OCI-LY7 (cell line): ENCODE results near the gene KDM1A.
"Not testable (repeated sequence)": the region's sequence is repeated elsewhere in the genome, so short reads cannot be mapped to it uniquely, and the experiment has no call there.

Source experiments
- EZH2phosphoT487 ChIP-seq: fragments of 200-600 bp; sonication (generic); IDR thresholded peaks from 2 replicates; pipeline ENCODE4 v1.6.1; 2018; ENCODE audit warnings: low read depth, borderline replicate concordance, mild to moderate bottlenecking, mixed run types, antibody characterized with exemption, low read length, moderate library complexity, mixed read lengths
- TF ChIP-seq, protein P1 (sequence below): fragments of 200-600 bp; sonication (generic); conservative IDR thresholded peaks from 2 replicates; pipeline ENCODE4 v1.5.1; 2014; ENCODE audit warnings: mild to moderate bottlenecking, antibody characterized with exemption, low read length, moderate library complexity, mixed read lengths

- TF ChIP-seq, protein P1, sequence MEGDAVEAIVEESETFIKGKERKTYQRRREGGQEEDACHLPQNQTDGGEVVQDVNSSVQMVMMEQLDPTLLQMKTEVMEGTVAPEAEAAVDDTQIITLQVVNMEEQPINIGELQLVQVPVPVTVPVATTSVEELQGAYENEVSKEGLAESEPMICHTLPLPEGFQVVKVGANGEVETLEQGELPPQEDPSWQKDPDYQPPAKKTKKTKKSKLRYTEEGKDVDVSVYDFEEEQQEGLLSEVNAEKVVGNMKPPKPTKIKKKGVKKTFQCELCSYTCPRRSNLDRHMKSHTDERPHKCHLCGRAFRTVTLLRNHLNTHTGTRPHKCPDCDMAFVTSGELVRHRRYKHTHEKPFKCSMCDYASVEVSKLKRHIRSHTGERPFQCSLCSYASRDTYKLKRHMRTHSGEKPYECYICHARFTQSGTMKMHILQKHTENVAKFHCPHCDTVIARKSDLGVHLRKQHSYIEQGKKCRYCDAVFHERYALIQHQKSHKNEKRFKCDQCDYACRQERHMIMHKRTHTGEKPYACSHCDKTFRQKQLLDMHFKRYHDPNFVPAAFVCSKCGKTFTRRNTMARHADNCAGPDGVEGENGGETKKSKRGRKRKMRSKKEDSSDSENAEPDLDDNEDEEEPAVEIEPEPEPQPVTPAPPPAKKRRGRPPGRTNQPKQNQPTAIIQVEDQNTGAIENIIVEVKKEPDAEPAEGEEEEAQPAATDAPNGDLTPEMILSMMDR, result not testable (repeated sequence)
- not testable (repeated sequence) for TF ChIP-seq EZH2phosphoT487
These were observed 17.1 kb upstream of the KDM1A start for GRCh38 chr1:23002218-23002617.
